ENCODE data around the gene PLSCR4. TPM values are rescaled to one million over a fixed set of nuclear protein-coding genes. Genes with fewer than 3 reads are reported as not detected.
"Not testable (repeated sequence)": the region's sequence is repeated elsewhere in the genome, so short reads cannot be mapped to it uniquely, and the experiment has no call there.

The PLSCR4 gene
- total and polyA plus RNA-seq, 7 experiments from 2014 or later: 0.42 TPM; not detected in 6

DNA sequence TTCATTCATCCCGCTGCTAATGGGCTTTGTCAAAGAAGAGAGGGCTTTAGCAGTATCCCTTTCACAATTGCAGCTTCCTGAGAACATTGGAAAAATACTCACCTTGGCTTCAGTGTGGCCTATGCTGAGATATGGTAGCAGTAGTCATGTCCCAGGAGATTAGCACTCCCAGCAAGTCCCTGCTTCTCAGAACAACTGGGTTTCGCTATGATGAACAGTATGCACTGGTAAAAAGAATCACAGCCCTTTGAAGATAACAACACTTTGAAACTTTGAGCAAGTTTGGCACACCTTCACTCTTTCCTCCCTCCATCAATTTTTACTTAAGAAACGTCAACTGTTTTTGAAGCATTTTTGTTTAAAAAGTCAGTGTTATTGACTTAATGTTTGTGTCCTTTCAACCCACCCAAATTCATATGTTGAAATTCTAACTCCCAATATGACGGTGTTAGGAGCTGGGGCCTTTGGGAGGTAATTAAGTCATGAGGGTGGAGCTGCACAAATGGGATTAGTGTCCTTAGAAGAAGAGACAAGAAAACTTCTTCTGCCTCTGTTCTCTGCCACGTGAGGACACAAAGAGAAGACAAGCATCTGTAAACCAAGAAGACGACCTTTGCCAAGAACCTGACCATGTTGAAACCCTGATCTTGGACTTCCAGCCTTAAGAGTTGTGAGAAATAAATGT, 17.8 kb upstream of the PLSCR4 start:
- ChIA-PET CTCF (no interaction called here), POLR2A (no interaction called here)
- Mint-ChIP-seq H3K36me3 (no peaks in the 10 kb centered on the region), H3K4me3 (no peak overlapping the region), H3K4me1 (no peaks in the 10 kb centered on the region), H3K27me3 (peaks cover 0 to 6% (median 4%) of the 10 kb centered on the region in 5 donors), H3K9me3 (peaks cover 0 to 2% (median 0%) of the 10 kb centered on the region in 11 donors), H3K27ac (no peak overlapping the region)
- intact Hi-C loops (cut with micrococcal nuclease): no loop called here
- no peaks in the 10 kb centered on the region for H3K27me3 ChIP-seq (ENCODE audit: control insufficient read depth in 2 of 2, insufficient read depth in 2 of 2, low read length in 2 of 2)
- DNase-seq: no peak
- H3K4me3 ChIP-seq (ENCODE audit: low read length): no peak overlapping the region
- H3K9me3 ChIP-seq (ENCODE audit: control insufficient read depth in 2 of 3, low read length in 3 of 3): no peaks in the 10 kb centered on the region
- H3K36me3 ChIP-seq (ENCODE audit: control insufficient read depth in 2 of 3, insufficient read depth in 3 of 3, low read length in 3 of 3): no peaks in the 10 kb centered on the region
- H3K27ac ChIP-seq (ENCODE audit: low read depth, low read length): no peak overlapping the region
- no peaks in the 10 kb centered on the region for H3K4me1 ChIP-seq (ENCODE audit: control insufficient read depth in 2 of 2, insufficient read depth in 2 of 2, low read length in 2 of 2)
- no peak for ATAC-seq

GRCh38 chr3:146265720-146266119, 14.8 kb upstream of the PLSCR4 start:
- H3K4me3 Mint-ChIP-seq: no peak overlapping the region
- peaks cover 0 to 2% (median 0%) of the 10 kb centered on the region in 11 donors for H3K9me3 Mint-ChIP-seq
- DNase-seq: no peak
- CTCF ChIA-PET: no interaction called here
- Histone ChIP-seq H3K4me3 (ENCODE audit: low read length) (no peak overlapping the region), H3K27me3 (ENCODE audit: control insufficient read depth in 2 of 2, insufficient read depth in 2 of 2, low read length in 2 of 2) (no peaks in the 10 kb centered on the region), H3K36me3 (ENCODE audit: control insufficient read depth in 2 of 3, insufficient read depth in 3 of 3, low read length in 3 of 3) (no peaks in the 10 kb centered on the region), H3K4me1 (ENCODE audit: control insufficient read depth in 2 of 2, insufficient read depth in 2 of 2, low read length in 2 of 2) (no peaks in the 10 kb centered on the region), H3K9me3 (ENCODE audit: control insufficient read depth in 2 of 3, low read length in 3 of 3) (no peaks in the 10 kb centered on the region), H3K27ac (ENCODE audit: low read depth, low read length) (no peak overlapping the region)
- intact Hi-C loops (cut with micrococcal nuclease): no loop called here
- ATAC-seq: no peak
- POLR2A ChIA-PET: no interaction called here
- H3K27ac Mint-ChIP-seq: no peak overlapping the region
- peaks cover 4 to 11% (median 6%) of the 10 kb centered on the region in 5 donors for H3K27me3 Mint-ChIP-seq
- no peaks in the 10 kb centered on the region for H3K36me3 Mint-ChIP-seq
- no peaks in the 10 kb centered on the region for H3K4me1 Mint-ChIP-seq

GRCh38 chr3:146262371-146263110, 11.6 kb upstream of the PLSCR4 start:
- peaks cover 5 to 34% (median 15%) of the 10 kb centered on the region in 5 donors for H3K27me3 Mint-ChIP-seq
- H3K4me1 Mint-ChIP-seq: no peaks in the 10 kb centered on the region
- CTCF ChIA-PET: no interaction called here
- H3K4me3 Mint-ChIP-seq: no peak overlapping the region
- no peak for ATAC-seq
- intact Hi-C loops (cut with micrococcal nuclease): no loop called here
- no peak for DNase-seq
- Histone ChIP-seq H3K4me1 (ENCODE audit: control insufficient read depth in 2 of 2, insufficient read depth in 2 of 2, low read length in 2 of 2) (no peaks in the 10 kb centered on the region), H3K9me3 (ENCODE audit: control insufficient read depth in 2 of 3, low read length in 3 of 3) (no peaks in the 10 kb centered on the region), H3K4me3 (ENCODE audit: low read length) (no peak overlapping the region), H3K27me3 (ENCODE audit: control insufficient read depth in 2 of 2, insufficient read depth in 2 of 2, low read length in 2 of 2) (no peaks in the 10 kb centered on the region), H3K27ac (ENCODE audit: low read depth, low read length) (no peak overlapping the region), H3K36me3 (ENCODE audit: control insufficient read depth in 2 of 3, insufficient read depth in 3 of 3, low read length in 3 of 3) (no peaks in the 10 kb centered on the region)
- H3K36me3 Mint-ChIP-seq: no peaks in the 10 kb centered on the region
- POLR2A ChIA-PET: no interaction called here
- H3K27ac Mint-ChIP-seq: no peak overlapping the region
- peaks cover 0 to 4% (median 0%) of the 10 kb centered on the region in 11 donors for H3K9me3 Mint-ChIP-seq

GRCh38 chr3:146259880-146260589, 9.1 kb upstream of the PLSCR4 start:
- Mint-ChIP-seq H3K9me3 (peaks cover 0 to 7% (median 0%) of the 10 kb centered on the region in 11 donors), H3K27me3 (peaks cover under 1 to 37% (median 15%) of the 10 kb centered on the region in 5 donors), H3K4me3 (no peak overlapping the region), H3K27ac (no peak overlapping the region), H3K4me1 (no peaks in the 10 kb centered on the region), H3K36me3 (no peaks in the 10 kb centered on the region)
- ChIA-PET CTCF (no interaction called here), POLR2A (no interaction called here)
- Histone ChIP-seq H3K9me3 (ENCODE audit: control insufficient read depth in 2 of 3, low read length in 3 of 3) (no peaks in the 10 kb centered on the region), H3K27ac (ENCODE audit: low read depth, low read length) (no peak overlapping the region), H3K4me3 (ENCODE audit: low read length) (no peak overlapping the region), H3K36me3 (ENCODE audit: control insufficient read depth in 2 of 3, insufficient read depth in 3 of 3, low read length in 3 of 3) (no peaks in the 10 kb centered on the region), H3K27me3 (ENCODE audit: control insufficient read depth in 2 of 2, insufficient read depth in 2 of 2, low read length in 2 of 2) (no peaks in the 10 kb centered on the region), H3K4me1 (ENCODE audit: control insufficient read depth in 2 of 2, insufficient read depth in 2 of 2, low read length in 2 of 2) (no peaks in the 10 kb centered on the region)
- intact Hi-C loops (cut with micrococcal nuclease): no loop called here
- DNase-seq: no peak
- no peak for ATAC-seq

- H3K4me1 ChIP-seq (ENCODE audit: control insufficient read depth in 2 of 2, insufficient read depth in 2 of 2, low read length in 2 of 2): no peaks in the 10 kb centered on the region
- Mint-ChIP-seq H3K36me3 (peaks cover 0 to 3% (median 0%) of the 10 kb centered on the region in 5 donors), H3K9me3 (peaks cover 0 to 19% (median 3%) of the 10 kb centered on the region in 11 donors), H3K4me3 (no peak overlapping the region), H3K27ac (no peak overlapping the region), H3K27me3 (peaks cover 18 to 43% (median 34%) of the 10 kb centered on the region in 5 donors), H3K4me1 (no peaks in the 10 kb centered on the region)
- intact Hi-C loops (cut with micrococcal nuclease): no loop called here
- ATAC-seq (no peak), DNase-seq (no peak)
- CTCF ChIA-PET: no interaction called here
- H3K4me3 ChIP-seq (ENCODE audit: low read length): no peak overlapping the region
- no peaks in the 10 kb centered on the region for H3K9me3 ChIP-seq (ENCODE audit: control insufficient read depth in 2 of 3, low read length in 3 of 3)
- peaks cover 0 to 2% of the 10 kb centered on the region in 2 donors for H3K27me3 ChIP-seq (ENCODE audit: control insufficient read depth in 2 of 2, insufficient read depth in 2 of 2, low read length in 2 of 2)
- H3K36me3 ChIP-seq (ENCODE audit: control insufficient read depth in 2 of 3, insufficient read depth in 3 of 3, low read length in 3 of 3): no peaks in the 10 kb centered on the region
- POLR2A ChIA-PET: no interaction called here
- no peak overlapping the region for H3K27ac ChIP-seq (ENCODE audit: low read depth, low read length)
Observed at GRCh38 chr3:146256851-146257486, 6.1 kb upstream of the PLSCR4 start.

GRCh38 chr3:146252445-146252844, 1.5 kb upstream of the PLSCR4 start:
- POLR2A ChIA-PET; ATAC-seq; H3K27ac ChIP-seq (ENCODE audit: low read depth, low read length); H3K27me3 ChIP-seq (ENCODE audit: control insufficient read depth in 2 of 2, insufficient read depth in 2 of 2, low read length in 2 of 2); H3K36me3 ChIP-seq (ENCODE audit: control insufficient read depth in 2 of 3, insufficient read depth in 3 of 3, low read length in 3 of 3); H3K4me1 ChIP-seq (ENCODE audit: control insufficient read depth in 2 of 2, insufficient read depth in 2 of 2, low read length in 2 of 2); H3K27ac Mint-ChIP-seq; CTCF ChIA-PET; intact Hi-C loops (cut with micrococcal nuclease); H3K4me3 ChIP-seq (ENCODE audit: low read length); H3K9me3 ChIP-seq (ENCODE audit: control insufficient read depth in 2 of 3, low read length in 3 of 3); DNase-seq; H3K36me3 Mint-ChIP-seq: not testable (repeated sequence)
- peak overlapping the region in 1 of 10 donors; percentile 18 for H3K4me3 Mint-ChIP-seq
- peaks cover 0 to 11% (median 7%) of the 10 kb centered on the region in 7 donors for H3K4me1 Mint-ChIP-seq
- peaks cover 45 to 65% (median 51%) of the 10 kb centered on the region in 5 donors for H3K27me3 Mint-ChIP-seq
- H3K9me3 Mint-ChIP-seq: peaks cover 0 to 21% (median 3%) of the 10 kb centered on the region in 11 donors

All from naive thymus-derived CD4-positive, alpha-beta T cell (primary cell).